GM21423 (cell line): Measurements from ENCODE around the gene FBXO7.

Source experiments
- ATAC-seq: cut with Tn5 transposase; IDR thresholded peaks from one replicate; pipeline ENCODE4 v1.9.1; 2021; ENCODE audit warnings: mild to moderate bottlenecking, moderate library complexity; ENCODE audit not compliant: unreplicated experiment

FBXO7 gene

DNA sequence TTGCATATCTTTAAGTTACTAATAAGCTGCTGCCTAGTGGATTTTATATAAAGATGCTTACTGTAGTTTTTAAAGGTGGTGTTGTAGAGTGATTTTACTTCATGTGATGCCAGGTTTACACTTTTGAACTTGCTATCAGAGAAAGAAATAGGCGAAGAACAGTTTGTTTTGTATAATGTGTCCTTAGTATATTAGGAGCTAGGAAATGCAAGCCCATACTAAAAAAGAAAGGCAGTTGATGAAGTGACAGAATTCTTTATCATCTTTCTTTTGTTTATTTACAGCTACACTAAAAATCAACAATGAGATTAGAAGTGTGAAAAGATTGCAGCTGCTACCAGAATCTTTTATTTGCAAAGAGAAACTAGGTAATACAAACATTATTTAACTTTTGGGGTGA is 12.8 kb downstream of the FBXO7 start:
- no peak for ATAC-seq

DNA sequence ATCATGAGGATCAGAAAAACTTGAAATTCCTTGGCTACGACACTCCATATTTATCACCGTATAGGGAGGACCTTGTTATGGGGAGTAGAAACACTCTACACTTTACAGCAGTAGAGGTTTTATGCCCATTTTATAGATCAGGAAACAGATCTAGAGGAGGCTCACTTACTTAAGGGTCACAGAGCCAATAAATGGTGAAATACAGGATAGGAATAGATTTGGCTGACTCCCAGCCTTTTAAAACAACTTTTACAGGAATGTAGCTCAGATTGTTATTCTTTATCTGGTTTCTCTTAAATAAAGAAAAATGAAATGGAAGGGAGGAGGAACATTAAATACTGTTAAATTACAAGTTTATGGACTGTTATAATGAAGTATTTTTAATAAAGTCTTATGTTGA is 14.8 kb downstream of the FBXO7 start:
- ATAC-seq, result no peak

DNA sequence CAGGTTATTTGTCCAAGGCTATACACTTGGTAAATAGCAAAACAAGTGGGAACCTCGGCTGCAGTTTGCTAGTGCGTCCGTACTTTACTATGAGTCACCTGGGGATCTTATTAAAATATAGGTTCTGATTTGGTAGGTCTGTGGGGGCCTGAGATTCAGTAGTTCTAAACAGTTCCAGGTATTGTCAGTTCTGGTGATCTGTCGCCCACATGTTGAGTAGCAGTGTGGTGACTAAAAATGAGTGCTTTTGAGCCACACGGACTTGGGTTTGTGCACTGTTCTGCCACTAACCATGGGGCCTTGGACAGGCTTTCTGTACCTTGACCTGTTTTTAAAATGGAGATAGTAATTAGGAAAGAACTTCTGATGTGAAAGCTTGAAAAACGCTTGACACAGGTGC is 15.7 kb downstream of the FBXO7 start:
- ATAC-seq, result no peak

DNA sequence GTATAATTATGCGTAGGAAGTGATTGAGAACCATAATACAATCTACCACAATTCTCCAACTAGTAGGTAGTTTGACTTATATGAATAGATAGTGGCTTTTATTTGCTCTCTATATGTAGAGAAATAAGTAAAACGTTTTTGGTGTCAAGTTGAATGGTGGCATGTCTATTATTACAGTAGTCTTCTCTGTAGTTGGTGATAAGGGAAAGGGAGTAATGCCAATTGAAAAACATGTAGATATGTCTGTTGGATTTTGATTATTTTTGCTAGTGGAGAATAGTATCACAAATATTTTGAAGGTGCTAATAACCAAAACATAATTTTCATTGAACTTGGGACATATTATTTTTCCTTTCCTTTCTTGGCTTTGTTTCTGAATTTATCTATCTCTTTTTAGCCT is 17.5 kb downstream of the FBXO7 start:
- ATAC-seq, result no peak

DNA sequence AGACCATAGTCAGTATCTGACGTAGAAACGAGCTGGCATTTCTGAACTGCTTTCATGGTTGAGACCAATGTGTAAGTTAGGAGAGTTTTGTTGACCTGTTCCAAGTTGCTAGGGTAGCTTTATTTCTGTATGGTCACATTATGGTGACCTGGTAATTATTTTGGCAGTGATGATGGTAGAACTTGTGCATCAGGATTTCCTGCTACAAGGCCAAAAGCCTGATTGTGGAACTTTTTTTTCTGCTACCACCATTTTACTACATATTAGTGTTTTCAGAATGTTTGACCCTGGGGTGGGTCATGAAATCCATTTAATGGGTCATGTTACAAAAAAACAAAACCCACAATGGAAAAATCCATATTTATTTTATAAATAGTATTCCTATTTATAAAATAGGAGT is 18.9 kb downstream of the FBXO7 start:
- ATAC-seq, result no peak

DNA sequence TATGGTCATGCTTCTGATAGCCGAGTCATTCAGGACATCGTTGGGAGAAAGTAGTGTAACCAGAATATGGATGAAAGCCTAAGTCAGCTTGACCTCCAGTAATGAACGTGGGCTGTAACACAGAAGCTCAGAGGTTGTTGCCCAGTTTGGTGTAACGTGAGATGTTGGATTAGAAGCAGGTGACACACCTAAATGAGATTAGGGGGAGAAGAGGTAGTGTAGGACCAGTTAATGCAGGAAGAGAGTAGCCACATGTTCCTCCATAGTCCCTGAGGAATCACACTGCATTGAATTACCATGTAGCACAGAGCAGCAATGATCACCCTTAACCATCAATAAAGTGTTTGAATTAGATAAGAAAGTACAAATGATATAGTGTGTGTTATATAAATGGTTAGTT is 20.4 kb downstream of the FBXO7 start:
- no peak for ATAC-seq

DNA sequence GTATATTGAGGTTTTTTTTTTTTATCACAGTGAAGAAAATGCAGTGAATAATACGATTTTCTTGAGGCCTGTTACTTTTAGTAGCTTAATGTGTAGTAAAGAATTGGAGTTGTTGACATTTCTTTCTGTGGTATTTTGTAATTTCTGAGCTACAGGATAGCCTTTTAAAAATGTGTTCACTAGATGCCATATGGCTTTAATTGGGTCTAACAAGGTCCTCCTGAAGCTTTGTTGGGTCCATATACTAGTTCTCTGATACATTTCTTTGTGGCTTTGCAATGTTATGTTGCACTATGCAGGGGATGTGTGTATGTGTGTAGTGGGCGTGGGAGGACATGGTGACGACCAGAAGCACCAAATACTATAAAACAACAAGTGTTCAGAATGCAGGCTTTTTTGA is 25.1 kb downstream of the FBXO7 start:
- no peak for ATAC-seq

DNA sequence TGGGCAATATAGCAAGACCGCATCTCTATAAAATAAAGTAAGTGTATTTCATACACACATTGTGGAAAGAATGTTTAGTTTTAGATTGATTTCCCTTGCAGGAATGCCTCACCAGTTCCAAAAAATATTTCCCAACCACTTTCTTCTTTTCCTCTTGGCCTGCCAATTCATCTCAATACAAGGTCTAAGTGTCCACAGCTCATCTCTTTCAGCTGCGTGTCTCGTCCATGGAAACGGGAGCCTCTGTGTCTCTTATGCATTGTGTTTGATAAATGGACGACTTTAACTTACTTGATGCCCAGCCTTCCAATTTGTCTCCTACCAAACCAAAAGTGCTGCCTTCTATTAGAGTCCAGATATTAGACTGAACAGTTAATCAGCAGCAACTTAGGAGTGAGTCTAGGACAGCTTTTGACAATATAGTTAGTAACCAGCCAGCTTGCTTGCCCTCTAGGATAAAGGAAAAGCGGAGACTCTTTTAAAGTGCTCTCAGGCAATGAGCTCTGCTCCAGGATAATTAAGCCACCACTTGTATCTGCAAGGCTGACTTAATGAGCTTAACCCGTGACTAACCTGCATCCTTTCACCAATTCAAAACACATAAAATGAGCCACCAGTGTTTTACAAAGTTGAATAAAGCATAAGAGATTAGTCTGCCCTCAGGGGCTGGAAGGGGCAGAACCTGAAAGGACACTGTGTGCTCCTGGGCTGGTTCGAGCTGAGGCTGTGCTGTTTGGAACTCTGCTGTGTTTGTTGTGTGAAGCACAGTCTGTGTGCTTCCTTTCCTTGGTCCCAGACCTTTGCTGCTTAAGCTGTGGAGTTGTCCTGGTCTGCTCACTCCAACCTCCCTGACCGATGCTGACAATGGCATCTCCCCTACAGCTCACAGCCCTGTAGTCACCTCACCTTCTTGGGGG is 27.5 kb downstream of the FBXO7 start:
- ATAC-seq, result no peak

DNA sequence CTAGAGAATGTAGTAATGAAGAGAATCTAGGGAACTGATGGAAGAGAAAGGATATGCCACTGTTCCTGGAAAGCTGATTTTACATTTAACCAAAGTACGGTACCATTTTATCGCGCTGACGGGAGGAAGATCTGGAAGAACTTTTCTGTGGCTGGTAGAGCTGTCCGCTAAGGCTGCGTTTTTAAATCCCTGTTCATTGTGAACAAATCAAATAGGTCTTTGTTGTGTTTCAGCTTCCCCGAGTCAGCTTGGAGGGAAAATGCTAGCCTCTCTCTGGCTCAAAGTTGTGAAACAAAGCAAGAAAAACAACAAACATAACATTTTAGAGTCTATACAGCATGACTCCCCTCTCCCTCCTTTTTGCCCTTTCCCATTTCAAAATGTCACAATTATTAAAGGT is 34.4 kb downstream of the FBXO7 start:
- ATAC-seq, result no peak

DNA sequence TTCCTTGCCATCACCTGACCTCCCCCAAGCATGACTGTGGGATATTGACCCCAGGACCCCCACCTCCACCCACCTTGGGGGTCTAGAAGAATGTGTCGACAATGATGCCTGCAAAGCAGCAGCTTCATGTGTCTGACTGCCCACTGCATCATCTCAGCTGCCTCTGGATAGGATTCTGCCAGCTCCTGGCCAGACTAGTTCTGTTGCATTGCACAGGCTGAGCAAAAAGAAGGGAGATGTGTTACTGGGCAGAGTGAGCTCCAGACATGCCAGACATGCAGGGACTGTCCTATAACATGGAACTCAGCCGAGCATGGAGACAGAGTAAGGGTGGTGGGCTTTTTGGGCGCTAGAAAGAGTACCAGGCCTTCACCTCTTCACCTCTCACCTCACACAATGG is 36.7 kb downstream of the FBXO7 start:
- no peak for ATAC-seq

DNA sequence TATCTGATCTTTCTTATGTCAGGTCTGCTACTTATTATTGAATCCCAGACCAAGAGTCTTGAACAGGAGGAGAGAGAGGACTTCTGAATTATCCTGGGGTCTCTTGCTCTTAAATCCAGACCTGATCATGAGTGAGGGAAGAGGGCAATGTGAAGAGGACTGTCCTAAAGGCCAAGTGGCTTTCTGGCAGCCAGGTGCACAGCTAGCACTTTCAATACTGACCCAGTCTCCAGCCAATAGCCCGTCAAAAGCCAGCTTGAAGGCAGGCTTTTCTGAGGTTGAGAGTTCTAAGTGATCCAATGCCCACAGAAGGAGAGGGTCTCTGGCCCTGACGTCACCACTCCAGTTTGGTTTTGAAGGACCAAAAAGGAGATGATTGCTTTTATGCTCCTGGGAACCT is 37.2 kb downstream of the FBXO7 start:
- no peak for ATAC-seq

DNA sequence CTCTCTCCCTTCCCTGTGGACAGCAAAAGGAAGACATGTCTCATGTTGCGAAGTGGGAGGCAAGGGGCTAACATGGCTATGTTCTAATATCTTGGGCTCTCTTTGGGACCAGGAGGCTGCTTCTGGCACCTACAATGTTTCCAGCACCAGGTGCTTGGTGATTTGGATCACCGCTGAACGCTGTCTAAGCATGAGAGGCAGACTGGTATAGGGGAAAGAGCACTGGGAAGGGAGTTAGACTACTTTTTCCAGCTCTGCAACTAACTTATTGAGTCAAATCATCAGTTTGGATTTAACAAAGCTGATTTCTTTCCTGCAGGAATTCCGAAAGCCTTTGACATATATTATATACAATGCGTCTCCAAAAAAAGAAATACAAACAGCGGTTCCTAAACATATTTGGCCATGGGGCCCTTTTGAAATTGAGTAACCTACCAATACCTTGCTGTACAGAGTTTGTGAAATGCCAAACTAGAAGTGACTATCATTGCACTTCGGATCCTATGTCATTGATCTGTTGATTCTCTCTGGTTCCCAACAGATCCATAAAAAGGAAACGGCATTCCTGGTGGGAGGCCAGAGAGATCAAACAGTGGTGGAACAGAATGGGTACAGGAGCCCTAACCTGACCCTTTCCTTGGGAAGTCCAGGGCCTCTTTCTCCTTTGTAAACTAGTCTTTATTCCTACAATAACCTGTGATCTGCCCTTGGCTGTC is 37.8 kb downstream of the FBXO7 start:
- no peak for ATAC-seq

DNA sequence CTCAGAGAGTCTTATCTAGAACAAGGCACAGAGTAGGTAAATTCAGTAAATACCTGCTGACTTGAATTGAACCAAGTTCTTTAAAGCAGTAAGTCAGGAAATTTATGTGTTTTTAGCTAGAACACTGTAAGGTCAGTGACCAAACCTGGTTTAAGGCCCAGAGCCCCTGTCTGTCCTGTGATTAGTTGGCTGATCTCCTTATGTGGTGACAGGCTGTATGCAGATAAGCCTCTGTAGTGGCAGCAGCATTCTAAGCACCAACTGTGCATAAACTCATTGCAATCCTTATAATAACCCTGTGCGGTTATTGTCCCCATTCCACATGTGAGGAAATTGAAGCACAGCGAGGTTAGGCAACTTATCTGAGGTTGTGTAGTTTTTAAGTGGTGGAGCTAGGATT is 40.5 kb downstream of the FBXO7 start:
- no peak for ATAC-seq

DNA sequence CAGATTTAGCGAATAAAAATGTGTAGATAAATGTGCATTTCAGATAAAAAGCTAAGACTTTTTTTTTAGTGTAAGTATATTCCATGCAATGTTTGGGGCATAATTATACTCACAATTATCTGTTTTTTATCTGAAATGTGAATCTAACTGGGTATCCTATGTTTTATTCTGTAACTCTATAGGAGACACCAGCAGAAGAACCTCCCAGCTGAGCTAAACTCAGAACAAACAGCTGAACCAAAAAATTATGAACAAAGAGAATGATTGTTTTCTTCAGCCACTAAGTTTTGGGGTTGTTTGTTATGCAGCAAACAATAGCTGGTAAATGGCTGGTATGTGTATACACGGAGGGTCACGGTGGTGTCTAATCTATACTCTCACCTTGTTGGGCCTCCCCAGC is 42.9 kb downstream of the FBXO7 start:
- ATAC-seq, result no peak

DNA sequence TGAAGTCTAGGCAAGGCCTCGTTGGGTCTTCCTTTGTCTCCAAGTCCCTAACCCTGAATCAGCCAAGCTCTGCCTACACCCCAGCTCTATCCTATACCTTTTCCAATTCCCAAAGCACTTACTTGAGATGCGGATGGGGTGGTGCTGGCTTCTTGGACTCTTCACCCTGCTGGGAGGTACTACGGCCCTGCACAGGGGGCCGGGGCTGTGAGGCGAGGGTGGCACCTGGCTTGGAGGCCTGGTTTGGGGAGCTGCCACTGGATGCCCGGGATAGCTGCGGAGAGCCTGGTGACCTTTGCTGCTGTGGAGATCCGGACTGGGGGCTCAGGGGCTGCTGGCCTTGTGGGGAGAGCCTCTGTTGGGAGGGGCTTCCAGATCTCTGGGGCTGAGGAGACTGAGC is 43.3 kb downstream of the FBXO7 start:
- ATAC-seq, result no peak

DNA sequence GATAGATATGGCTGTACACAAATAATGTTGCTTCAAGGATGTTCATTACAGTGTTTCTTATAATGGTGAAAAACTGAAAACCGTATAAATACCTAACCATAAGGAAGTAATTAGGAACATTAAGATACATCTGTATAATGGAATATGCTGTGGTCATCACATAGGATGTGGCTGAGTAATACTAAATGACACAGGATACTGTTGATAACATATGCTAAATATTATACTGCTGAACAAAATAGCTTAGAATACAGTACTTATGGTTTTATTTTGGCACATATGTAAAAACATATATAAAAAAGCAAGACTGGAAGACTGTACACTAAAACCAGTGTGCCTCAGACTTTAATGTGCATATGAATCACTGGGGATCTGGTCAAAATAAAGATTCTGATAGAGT is 43.8 kb downstream of the FBXO7 start:
- ATAC-seq, result no peak

DNA sequence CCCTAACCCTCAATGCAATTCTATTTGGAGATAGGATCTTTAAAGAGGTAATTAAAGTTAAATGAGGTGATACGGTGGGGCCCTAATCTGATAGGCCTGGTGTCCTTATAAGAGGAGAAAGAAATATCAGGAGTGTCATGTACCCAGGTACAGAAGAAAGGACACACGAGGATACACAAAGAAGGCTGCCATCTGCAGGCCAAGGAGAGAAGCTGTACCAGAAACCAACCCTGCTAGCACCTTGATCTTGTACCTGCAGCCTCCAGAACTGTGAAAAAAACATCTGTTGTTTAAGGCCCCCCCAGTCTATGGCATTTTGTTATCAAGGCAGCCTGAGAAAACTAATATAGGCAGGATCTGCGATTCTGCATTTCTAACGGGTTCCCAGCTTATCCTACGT is 44.2 kb downstream of the FBXO7 start:
- no peak for ATAC-seq

DNA sequence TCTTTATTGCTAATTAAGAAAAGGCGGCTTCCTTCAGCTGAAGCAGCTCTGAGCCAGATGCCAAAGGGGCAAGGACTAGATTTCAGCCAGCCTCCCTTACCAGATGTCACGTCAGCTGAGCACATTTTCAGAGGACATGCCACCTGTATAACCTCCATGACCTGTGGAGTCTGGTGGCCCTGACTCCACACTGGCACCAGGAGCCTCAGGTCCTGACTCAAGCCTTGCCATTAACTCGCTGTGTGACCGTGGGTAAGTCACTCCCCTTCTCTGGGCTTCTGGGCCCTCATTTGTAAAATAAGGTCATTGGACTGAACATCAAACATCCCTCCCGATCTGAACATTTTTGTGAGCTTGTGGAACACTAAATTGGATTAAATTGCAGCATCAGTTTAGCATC is 46.0 kb downstream of the FBXO7 start:
- no peak for ATAC-seq

DNA sequence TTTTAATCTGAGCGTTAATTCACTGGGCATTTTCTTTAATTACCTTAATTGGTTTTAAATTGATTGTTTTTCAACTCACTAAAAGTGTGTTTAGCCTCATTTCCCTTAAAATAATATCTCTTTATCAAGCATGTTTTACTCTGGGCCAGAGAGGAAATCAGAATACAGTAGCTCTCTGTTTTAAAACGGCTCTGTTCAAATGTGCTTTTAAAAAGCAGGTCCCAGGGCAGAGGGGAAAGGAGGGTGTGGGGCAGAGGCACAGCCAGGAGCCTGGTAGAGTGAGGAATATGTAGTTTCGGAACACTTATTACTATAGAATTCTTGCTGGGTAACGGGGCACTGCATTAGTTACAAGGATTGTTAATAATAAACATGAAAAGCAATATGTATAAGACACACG is 47.6 kb downstream of the FBXO7 start:
- no peak for ATAC-seq

DNA sequence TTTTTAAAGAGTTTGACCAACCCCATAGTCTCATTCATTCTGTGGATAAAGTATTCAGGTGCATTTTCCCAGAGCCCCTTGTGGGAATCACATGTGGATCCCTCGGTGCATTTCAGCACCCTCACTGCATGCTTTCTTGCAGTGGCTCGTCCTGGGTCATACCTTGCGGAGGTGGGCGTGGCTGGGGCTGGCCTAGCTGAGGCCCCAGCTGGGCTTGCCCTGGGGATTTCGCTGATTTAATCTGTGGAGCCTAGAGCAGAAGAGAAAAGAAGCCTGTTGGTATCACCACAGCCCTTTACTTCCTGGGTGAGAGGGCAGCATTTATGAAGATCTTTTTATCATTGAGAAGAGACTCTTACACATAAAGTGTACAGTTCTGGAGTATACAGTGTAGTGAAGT is 53.1 kb downstream of the FBXO7 start:
- ATAC-seq, result no peak

DNA sequence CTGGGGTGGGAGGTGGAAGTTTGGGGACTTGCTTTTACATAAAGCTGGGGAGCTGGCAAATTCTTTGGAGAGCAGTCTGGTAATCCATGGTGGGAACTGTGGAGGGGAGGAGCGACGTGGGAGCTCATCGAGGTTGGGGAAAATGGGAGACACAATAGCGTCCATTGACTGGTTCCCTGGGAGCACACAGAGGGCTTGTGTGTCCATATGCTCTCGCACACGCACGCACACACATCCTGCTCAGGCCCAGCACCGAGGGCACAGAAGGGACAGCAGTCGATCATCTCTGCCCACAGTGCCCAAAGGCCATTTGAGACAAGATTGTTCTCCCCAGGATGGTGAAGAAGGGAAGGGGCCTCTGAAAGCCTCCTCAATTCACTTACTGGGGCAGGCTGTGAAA is 53.7 kb downstream of the FBXO7 start:
- no peak for ATAC-seq
